HL-60 (cell line): ENCODE data around the gene NOTUM.

Experiments
- CTCF ChIP-seq: IDR thresholded peaks from one replicate; pipeline ENCODE4 v1.5.1; 2011; ENCODE audit warnings: low read length, control low read depth, inconsistent platforms; ENCODE audit not compliant: insufficient read depth
- GABPA ChIP-seq: IDR thresholded peaks from 2 replicates; pipeline ENCODE4 v1.6.1; 2012; ENCODE audit warnings: low read depth
- POLR2AphosphoS5 ChIP-seq: IDR thresholded peaks from 2 replicates; pipeline ENCODE4 v1.6.1; 2012; ENCODE audit warnings: low read depth
- REST ChIP-seq: IDR thresholded peaks from 2 replicates; pipeline ENCODE4 v1.6.1; 2012; ENCODE audit warnings: low read depth; ENCODE audit not compliant: insufficient replicate concordance
- SPI1 ChIP-seq: IDR thresholded peaks from 2 replicates; pipeline ENCODE4 v1.6.1; 2012; ENCODE audit warnings: low read depth, mild to moderate bottlenecking, borderline replicate concordance

DNA sequence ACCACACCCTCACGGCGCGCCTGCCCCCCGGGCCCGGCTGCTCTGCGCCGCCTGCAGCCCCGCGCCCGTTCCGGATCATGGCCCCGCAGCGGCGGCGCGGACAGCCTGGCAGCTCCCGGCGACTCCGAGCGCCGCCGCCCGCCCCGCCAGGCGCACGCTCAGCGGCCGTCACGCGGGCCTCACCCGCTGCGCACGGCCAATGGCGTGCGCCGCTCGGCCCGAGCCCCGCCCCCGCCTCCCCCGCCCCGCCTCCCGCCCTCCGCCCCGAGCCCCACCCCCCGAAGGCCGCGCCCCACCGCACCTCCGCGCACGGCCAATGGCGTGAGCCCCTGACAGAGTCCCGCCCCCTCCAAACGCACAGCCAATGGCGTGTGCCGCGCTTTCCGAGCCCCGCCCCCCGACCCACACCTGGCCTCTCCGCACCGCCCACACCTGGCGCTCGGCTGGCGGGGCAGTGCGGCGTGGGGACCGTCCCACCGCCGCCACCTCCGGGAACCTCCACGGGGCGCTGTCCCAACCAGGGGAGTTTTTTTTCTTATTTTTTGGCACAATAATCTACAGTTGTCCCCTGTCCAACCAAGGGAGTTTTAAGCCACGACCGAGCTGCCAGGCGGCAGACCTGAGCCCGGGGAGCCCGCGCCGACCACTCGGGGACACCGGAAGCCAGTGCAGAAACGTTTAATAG, 49.6 kb downstream of the NOTUM start, which contains the start of gene PCYT2:
- no peak for TF ChIP-seq CTCF
- no peak for TF ChIP-seq GABPA
- no peak for TF ChIP-seq POLR2AphosphoS5
- no peak for TF ChIP-seq SPI1
- no peak for TF ChIP-seq REST
